ENCODE results near the gene PAX9.

PAX9 gene

GRCh38 chr14:36661506-36662257 is at the start of gene PAX9:
TSS of gene PAX9 (plus strand) at chr14:36661860. CDS start at chr14:36662090, 230 bp downstream.
- no CpG with 5 or more reads among the region's 44 CpGs for WGBS (ENCODE audit: insufficient coverage, insufficient read length)
- DNase-seq (ENCODE audit: low read depth, low spot score): no peak
- Histone ChIP-seq H3K27me3 (ENCODE audit: control insufficient read depth, insufficient read depth, low read length) (peaks cover 92% of the 10 kb centered on the region), H3K4me1 (ENCODE audit: control insufficient read depth, insufficient read depth, low read length) (peaks cover 9% of the 10 kb centered on the region), H3K9me3 (ENCODE audit: control insufficient read depth, insufficient read depth, low read length) (no peaks in the 10 kb centered on the region), H3K27ac (ENCODE audit: low read length) (no peak within 1 kb of the TSS), H3K36me3 (ENCODE audit: control insufficient read depth, insufficient read depth, low read length) (no peaks in the 10 kb centered on the region), H3K4me3 (ENCODE audit: low read length) (peak within 1 kb of the TSS; percentile 23; the same call in 1 of the 2 replicates)

- no peaks in the 10 kb centered on the region for H3K9me3 ChIP-seq (ENCODE audit: control insufficient read depth, insufficient read depth, low read length)
- no peak overlapping the region for H3K4me3 ChIP-seq (ENCODE audit: low read length)
- no CpG with 5 or more reads among the region's 5 CpGs for WGBS (ENCODE audit: insufficient coverage, insufficient read length)
Measured at GRCh38 chr14:36617824-36618223, 43.8 kb upstream of the PAX9 start.

GRCh38 chr14:36618641-36619040 is 43.0 kb upstream of the PAX9 start:
- Histone ChIP-seq H3K4me1 (ENCODE audit: control insufficient read depth, insufficient read depth, low read length) (no peaks in the 10 kb centered on the region), H3K27ac (ENCODE audit: low read length) (no peak overlapping the region), H3K36me3 (ENCODE audit: control insufficient read depth, insufficient read depth, low read length) (no peaks in the 10 kb centered on the region), H3K4me3 (ENCODE audit: low read length) (no peak overlapping the region), H3K27me3 (ENCODE audit: control insufficient read depth, insufficient read depth, low read length) (no peaks in the 10 kb centered on the region), H3K9me3 (ENCODE audit: control insufficient read depth, insufficient read depth, low read length) (no peaks in the 10 kb centered on the region)
- WGBS (ENCODE audit: insufficient coverage, insufficient read length): no CpG with 5 or more reads among the region's 2 CpGs
- DNase-seq (ENCODE audit: low read depth, low spot score): no peak

More at GRCh38 chr14:36617824-36618223, 43.8 kb upstream of the PAX9 start:
- H3K36me3 ChIP-seq (ENCODE audit: control insufficient read depth, insufficient read depth, low read length): no peaks in the 10 kb centered on the region
- H3K27me3 ChIP-seq (ENCODE audit: control insufficient read depth, insufficient read depth, low read length): no peaks in the 10 kb centered on the region
- H3K27ac ChIP-seq (ENCODE audit: low read length): no peak overlapping the region
- H3K4me1 ChIP-seq (ENCODE audit: control insufficient read depth, insufficient read depth, low read length): no peaks in the 10 kb centered on the region
- no peak for DNase-seq (ENCODE audit: low read depth, low spot score)

GRCh38 chr14:36619131-36619530 is 42.5 kb upstream of the PAX9 start:
- no peaks in the 10 kb centered on the region for H3K9me3 ChIP-seq (ENCODE audit: control insufficient read depth, insufficient read depth, low read length)
- no peaks in the 10 kb centered on the region for H3K4me1 ChIP-seq (ENCODE audit: control insufficient read depth, insufficient read depth, low read length)
- no CpG with 5 or more reads among the region's 3 CpGs for WGBS (ENCODE audit: insufficient coverage, insufficient read length)
- H3K27ac ChIP-seq (ENCODE audit: low read length): no peak overlapping the region
- H3K27me3 ChIP-seq (ENCODE audit: control insufficient read depth, insufficient read depth, low read length): no peaks in the 10 kb centered on the region
- H3K4me3 ChIP-seq (ENCODE audit: low read length): no peak overlapping the region
- DNase-seq (ENCODE audit: low read depth, low spot score): no peak
- no peaks in the 10 kb centered on the region for H3K36me3 ChIP-seq (ENCODE audit: control insufficient read depth, insufficient read depth, low read length)

- H3K27ac ChIP-seq (ENCODE audit: low read length): no peak overlapping the region
- no peaks in the 10 kb centered on the region for H3K27me3 ChIP-seq (ENCODE audit: control insufficient read depth, insufficient read depth, low read length)
- H3K9me3 ChIP-seq (ENCODE audit: control insufficient read depth, insufficient read depth, low read length): no peaks in the 10 kb centered on the region
- no peaks in the 10 kb centered on the region for H3K4me1 ChIP-seq (ENCODE audit: control insufficient read depth, insufficient read depth, low read length)
- no peak for DNase-seq (ENCODE audit: low read depth, low spot score)
- H3K4me3 ChIP-seq (ENCODE audit: low read length): no peak overlapping the region
- H3K36me3 ChIP-seq (ENCODE audit: control insufficient read depth, insufficient read depth, low read length): no peaks in the 10 kb centered on the region
- no CpG with 5 or more reads among the region's 2 CpGs for WGBS (ENCODE audit: insufficient coverage, insufficient read length)
Measured at GRCh38 chr14:36619853-36620252, 41.8 kb upstream of the PAX9 start.

GRCh38 chr14:36625014-36625413 is 36.6 kb upstream of the PAX9 start:
- Histone ChIP-seq H3K27ac (ENCODE audit: low read length) (no peak overlapping the region), H3K4me3 (ENCODE audit: low read length) (no peak overlapping the region), H3K9me3 (ENCODE audit: control insufficient read depth, insufficient read depth, low read length) (no peaks in the 10 kb centered on the region), H3K4me1 (ENCODE audit: control insufficient read depth, insufficient read depth, low read length) (no peaks in the 10 kb centered on the region), H3K27me3 (ENCODE audit: control insufficient read depth, insufficient read depth, low read length) (no peaks in the 10 kb centered on the region), H3K36me3 (ENCODE audit: control insufficient read depth, insufficient read depth, low read length) (no peaks in the 10 kb centered on the region)
- WGBS (ENCODE audit: insufficient coverage, insufficient read length): no CpG with 5 or more reads among the region's 1 CpG
- no peak for DNase-seq (ENCODE audit: low read depth, low spot score)

- no peak for DNase-seq (ENCODE audit: low read depth, low spot score)
- no peaks in the 10 kb centered on the region for H3K4me1 ChIP-seq (ENCODE audit: control insufficient read depth, insufficient read depth, low read length)
- H3K36me3 ChIP-seq (ENCODE audit: control insufficient read depth, insufficient read depth, low read length): no peaks in the 10 kb centered on the region
- H3K27ac ChIP-seq (ENCODE audit: low read length): no peak overlapping the region
- no peaks in the 10 kb centered on the region for H3K9me3 ChIP-seq (ENCODE audit: control insufficient read depth, insufficient read depth, low read length)
- H3K4me3 ChIP-seq (ENCODE audit: low read length): no peak overlapping the region
- no peaks in the 10 kb centered on the region for H3K27me3 ChIP-seq (ENCODE audit: control insufficient read depth, insufficient read depth, low read length)
- WGBS (ENCODE audit: insufficient coverage, insufficient read length): no CpG with 5 or more reads among the region's 4 CpGs
Measured at GRCh38 chr14:36625436-36625835, 36.2 kb upstream of the PAX9 start.

- WGBS (ENCODE audit: insufficient coverage, insufficient read length): no CpG with 5 or more reads among the region's 4 CpGs
- H3K27ac ChIP-seq (ENCODE audit: low read length): no peak overlapping the region
Measured at GRCh38 chr14:36626151-36626550, 35.5 kb upstream of the PAX9 start.

GRCh38 chr14:36627981-36628380 is 33.7 kb upstream of the PAX9 start:
- no peaks in the 10 kb centered on the region for H3K36me3 ChIP-seq (ENCODE audit: control insufficient read depth, insufficient read depth, low read length)
- WGBS (ENCODE audit: insufficient coverage, insufficient read length): no CpG with 5 or more reads among the region's 3 CpGs
- no peaks in the 10 kb centered on the region for H3K27me3 ChIP-seq (ENCODE audit: control insufficient read depth, insufficient read depth, low read length)
- no peaks in the 10 kb centered on the region for H3K4me1 ChIP-seq (ENCODE audit: control insufficient read depth, insufficient read depth, low read length)
- H3K4me3 ChIP-seq (ENCODE audit: low read length): no peak overlapping the region
- DNase-seq (ENCODE audit: low read depth, low spot score): no peak
- H3K27ac ChIP-seq (ENCODE audit: low read length): no peak overlapping the region
- H3K9me3 ChIP-seq (ENCODE audit: control insufficient read depth, insufficient read depth, low read length): no peaks in the 10 kb centered on the region

More at GRCh38 chr14:36626151-36626550, 35.5 kb upstream of the PAX9 start:
- no peak for DNase-seq (ENCODE audit: low read depth, low spot score)
- no peaks in the 10 kb centered on the region for H3K4me1 ChIP-seq (ENCODE audit: control insufficient read depth, insufficient read depth, low read length)
- no peaks in the 10 kb centered on the region for H3K9me3 ChIP-seq (ENCODE audit: control insufficient read depth, insufficient read depth, low read length)
- H3K4me3 ChIP-seq (ENCODE audit: low read length): no peak overlapping the region
- H3K36me3 ChIP-seq (ENCODE audit: control insufficient read depth, insufficient read depth, low read length): no peaks in the 10 kb centered on the region
- H3K27me3 ChIP-seq (ENCODE audit: control insufficient read depth, insufficient read depth, low read length): no peaks in the 10 kb centered on the region

GRCh38 chr14:36633580-36633979 is 28.1 kb upstream of the PAX9 start:
- Histone ChIP-seq H3K4me1 (ENCODE audit: control insufficient read depth, insufficient read depth, low read length) (no peaks in the 10 kb centered on the region), H3K4me3 (ENCODE audit: low read length) (no peak overlapping the region), H3K9me3 (ENCODE audit: control insufficient read depth, insufficient read depth, low read length) (no peaks in the 10 kb centered on the region), H3K36me3 (ENCODE audit: control insufficient read depth, insufficient read depth, low read length) (no peaks in the 10 kb centered on the region), H3K27ac (ENCODE audit: low read length) (no peak overlapping the region), H3K27me3 (ENCODE audit: control insufficient read depth, insufficient read depth, low read length) (no peaks in the 10 kb centered on the region)
- no peak for DNase-seq (ENCODE audit: low read depth, low spot score)
- WGBS (ENCODE audit: insufficient coverage, insufficient read length): no CpG with 5 or more reads among the region's 3 CpGs

Measured in iPS DF 6.9 (cell line).